Mammary epithelial cell (primary cell): Measurements from ENCODE around the gene FAM76B.

Source experiments
- EZH2 ChIP-seq: IDR thresholded peaks from 2 replicates; pipeline ENCODE4 v1.6.1; 2012; ENCODE audit warnings: low read length, inconsistent platforms, borderline replicate concordance
- TF ChIP-seq, protein P1 (sequence below), 2 donors: IDR thresholded peaks in 1 of 2; conservative IDR thresholded peaks in 1 of 2; 2 replicates each; pipeline ENCODE4 v1.5.1; 2011 to 2012; ENCODE audit warnings: inconsistent platforms in 2 of 2, low read length in 2 of 2, mild to moderate bottlenecking in 2 of 2, control low read depth in 1 of 2, low read depth in 1 of 2; ENCODE audit not compliant: insufficient read depth in 1 of 2; ENCODE audit errors: extremely low read depth in 1 of 2

DNA sequence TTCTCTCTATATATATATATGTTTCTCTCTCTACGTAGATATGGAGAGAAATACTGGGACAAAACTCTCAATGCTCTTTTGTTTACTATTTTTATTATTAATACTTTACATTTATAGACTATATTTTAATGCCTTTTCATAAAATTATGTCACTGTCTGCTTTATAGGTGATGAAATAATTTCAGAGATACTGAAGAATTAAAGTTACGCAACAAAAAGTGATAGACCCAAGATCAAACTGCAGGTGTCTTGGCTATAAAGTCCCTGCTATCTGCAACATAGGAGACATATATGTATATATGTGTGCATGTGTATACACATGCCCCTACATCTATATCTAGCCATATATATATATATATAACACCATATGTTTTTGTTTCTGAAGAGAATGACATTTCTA, 60.8 kb downstream of the FAM76B start:
- no peak for TF ChIP-seq EZH2
- TF ChIP-seq, protein P1, sequence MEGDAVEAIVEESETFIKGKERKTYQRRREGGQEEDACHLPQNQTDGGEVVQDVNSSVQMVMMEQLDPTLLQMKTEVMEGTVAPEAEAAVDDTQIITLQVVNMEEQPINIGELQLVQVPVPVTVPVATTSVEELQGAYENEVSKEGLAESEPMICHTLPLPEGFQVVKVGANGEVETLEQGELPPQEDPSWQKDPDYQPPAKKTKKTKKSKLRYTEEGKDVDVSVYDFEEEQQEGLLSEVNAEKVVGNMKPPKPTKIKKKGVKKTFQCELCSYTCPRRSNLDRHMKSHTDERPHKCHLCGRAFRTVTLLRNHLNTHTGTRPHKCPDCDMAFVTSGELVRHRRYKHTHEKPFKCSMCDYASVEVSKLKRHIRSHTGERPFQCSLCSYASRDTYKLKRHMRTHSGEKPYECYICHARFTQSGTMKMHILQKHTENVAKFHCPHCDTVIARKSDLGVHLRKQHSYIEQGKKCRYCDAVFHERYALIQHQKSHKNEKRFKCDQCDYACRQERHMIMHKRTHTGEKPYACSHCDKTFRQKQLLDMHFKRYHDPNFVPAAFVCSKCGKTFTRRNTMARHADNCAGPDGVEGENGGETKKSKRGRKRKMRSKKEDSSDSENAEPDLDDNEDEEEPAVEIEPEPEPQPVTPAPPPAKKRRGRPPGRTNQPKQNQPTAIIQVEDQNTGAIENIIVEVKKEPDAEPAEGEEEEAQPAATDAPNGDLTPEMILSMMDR (conservative IDR thresholded peaks at IDR 0.05 in 1 of 2, IDR thresholded peaks at IDR 0.05 in 1 of 2; ENCODE audit: extremely low read depth in 1 of 2, insufficient read depth in 1 of 2, low read depth in 1 of 2, low read length in 2 of 2), result no peak
